Measurements from ENCODE around the gene VPS16.
"Not testable (repeated sequence)": the region's sequence is repeated elsewhere in the genome, so short reads cannot be mapped to it uniquely, and the experiment has no call there.

VPS16 gene

GRCh38 chr20:2872459-2873009, 32.0 kb downstream of the VPS16 start:
- DNase-seq = peak; percentile 45 to 59

- peak; percentile 93 to 95 for DNase-seq
Measured at GRCh38 chr20:2873010-2873746, 32.6 kb downstream of the VPS16 start, which contains the start of gene PTPRA. Gene PTPRA (plus strand): TSS chr20:2873481. CDS start chr20:2964278, 90,797 bp downstream.

- DNase-seq = peak; percentile 51 to 62
Measured at GRCh38 chr20:2873747-2874041, 33.1 kb downstream of the VPS16 start.

GRCh38 chr20:2874456-2874855, 33.9 kb downstream of the VPS16 start:
- DNase-seq = no peak

GRCh38 chr20:2875690-2876203, 35.2 kb downstream of the VPS16 start:
- no peak for DNase-seq

GRCh38 chr20:2878515-2878914, 38.0 kb downstream of the VPS16 start:
- DNase-seq = no peak

GRCh38 chr20:2879146-2879545, 38.6 kb downstream of the VPS16 start:
- peak in 1 of 2 experiments; percentile 14 for DNase-seq

GRCh38 chr20:2880650-2881049, 40.1 kb downstream of the VPS16 start:
- no peak for DNase-seq

- DNase-seq = no peak
Measured at GRCh38 chr20:2883726-2884637, 43.4 kb downstream of the VPS16 start.

- no peak for DNase-seq
Measured at GRCh38 chr20:2887715-2888114, 47.2 kb downstream of the VPS16 start.

GRCh38 chr20:2888224-2888955, 47.8 kb downstream of the VPS16 start:
- no peak for DNase-seq

GRCh38 chr20:2889209-2889608, 48.7 kb downstream of the VPS16 start:
- DNase-seq = no peak

- DNase-seq = no peak
Measured at GRCh38 chr20:2889797-2890196, 49.3 kb downstream of the VPS16 start.

GRCh38 chr20:2890742-2891141, 50.2 kb downstream of the VPS16 start:
- no peak for DNase-seq

- no peak for DNase-seq
Measured at GRCh38 chr20:2891343-2891742, 50.8 kb downstream of the VPS16 start.

GRCh38 chr20:2892376-2892775, 51.8 kb downstream of the VPS16 start:
- no peak for DNase-seq

GRCh38 chr20:2894221-2894620, 53.7 kb downstream of the VPS16 start:
- no peak for DNase-seq

- DNase-seq = not testable (repeated sequence)
Measured at GRCh38 chr20:2895154-2895553, 54.6 kb downstream of the VPS16 start.

GRCh38 chr20:2899243-2899642, 58.7 kb downstream of the VPS16 start:
- DNase-seq = no peak

- no peak for DNase-seq
Measured at GRCh38 chr20:2900845-2901592, 60.5 kb downstream of the VPS16 start.

- DNase-seq = no peak
Measured at GRCh38 chr20:2902291-2902690, 61.7 kb downstream of the VPS16 start.

- no peak for DNase-seq
Measured at GRCh38 chr20:2902818-2903217, 62.3 kb downstream of the VPS16 start.
